ENCODE measurements around the gene SENP7. TPM values are rescaled to one million over a fixed set of nuclear protein-coding genes. Genes with fewer than 3 reads are reported as not detected.

SENP7 gene
- total RNA-seq, 3 donors from 2014 or later, result 26.6 to 43.2 (median 26.9) TPM

- peaks cover 0 to 2% of the 10 kb centered on the region in 2 donors for H3K9me3 ChIP-seq
- no peaks in the 10 kb centered on the region for H3K27me3 ChIP-seq
- H3K4me1 ChIP-seq, result no peaks in the 10 kb centered on the region
- H3K27ac ChIP-seq, result no peak overlapping the region
- H3K4me3 ChIP-seq, result no peak overlapping the region
- intact Hi-C loops (cut with DNase I; ENCODE audit: low total_unique reads), result no loop called here
- no peaks in the 10 kb centered on the region for H3K36me3 ChIP-seq
- no peak for DNase-seq (ENCODE audit: low spot score in 2 of 2)
- TF ChIP-seq CTCF (IDR thresholded peaks at IDR 0.05) (no peak), POLR2A (IDR thresholded peaks at IDR 0.05) (no peak), POLR2AphosphoS5 (IDR thresholded peaks at IDR 0.05) (no peak)
These were observed 129.8 kb downstream of the SENP7 start for GRCh38 chr3:101383156-101383575.

- peak in 1 of 3 donors; percentile 32 for TF ChIP-seq CTCF (IDR thresholded peaks at IDR 0.05)
- no peak for TF ChIP-seq POLR2AphosphoS5 (IDR thresholded peaks at IDR 0.05)
- no peak for TF ChIP-seq POLR2A (IDR thresholded peaks at IDR 0.05)
- Histone ChIP-seq H3K4me3 (no peak overlapping the region), H3K27ac (no peak overlapping the region), H3K4me1 (no peaks in the 10 kb centered on the region), H3K36me3 (no peaks in the 10 kb centered on the region), H3K9me3 (no peaks in the 10 kb centered on the region), H3K27me3 (no peaks in the 10 kb centered on the region)
- no peak for DNase-seq (ENCODE audit: low spot score in 2 of 2)
- intact Hi-C loops (cut with DNase I; ENCODE audit: low total_unique reads), result no loop called here
These were observed 131.2 kb downstream of the SENP7 start for GRCh38 chr3:101381809-101382208.

- TF ChIP-seq CTCF (IDR thresholded peaks at IDR 0.05) (no peak), POLR2A (IDR thresholded peaks at IDR 0.05) (no peak), POLR2AphosphoS5 (IDR thresholded peaks at IDR 0.05) (no peak)
- Histone ChIP-seq H3K27ac (no peak overlapping the region), H3K36me3 (no peaks in the 10 kb centered on the region), H3K4me1 (no peaks in the 10 kb centered on the region), H3K9me3 (no peaks in the 10 kb centered on the region), H3K27me3 (no peaks in the 10 kb centered on the region), H3K4me3 (no peak overlapping the region)
- intact Hi-C loops (cut with DNase I; ENCODE audit: low total_unique reads), result no loop called here
- DNase-seq (ENCODE audit: low spot score in 2 of 2), result no peak
These were observed 133.2 kb downstream of the SENP7 start for GRCh38 chr3:101379658-101380376.

- intact Hi-C loops (cut with DNase I; ENCODE audit: low total_unique reads), result no loop called here
These were observed 135.2 kb downstream of the SENP7 start for GRCh38 chr3:101377796-101378195.

More at GRCh38 chr3:101377796-101378195, 135.2 kb downstream of the SENP7 start:
- no peak for DNase-seq (ENCODE audit: low spot score in 2 of 2)
- Histone ChIP-seq H3K27ac (no peak overlapping the region), H3K4me3 (no peak overlapping the region), H3K9me3 (no peaks in the 10 kb centered on the region), H3K27me3 (no peaks in the 10 kb centered on the region), H3K4me1 (no peaks in the 10 kb centered on the region), H3K36me3 (no peaks in the 10 kb centered on the region)
- TF ChIP-seq CTCF (IDR thresholded peaks at IDR 0.05), result no peak
- no peak for TF ChIP-seq POLR2A (IDR thresholded peaks at IDR 0.05)
- no peak for TF ChIP-seq POLR2AphosphoS5 (IDR thresholded peaks at IDR 0.05)

Measured in breast epithelium (tissue), 4 donors.